A549 (cell line): ENCODE results near the gene GRM4. TPM values are rescaled to one million over a fixed set of nuclear protein-coding genes. Genes with fewer than 3 reads are reported as not detected.

Experiments
- ATAC-seq, 2 experiments: fragments of 200-7000 bp in 1 of 2; fragments of >200 bp in 1 of 2; cut with Nextera tagmentation in 1 of 2; cut with Tn5 transposase in 1 of 2; 3 replicates each; pipeline versions ENCODE4 v1.8.0 to v1.9.1; 2018 to 2020; ENCODE audit warnings: mild to moderate bottlenecking in 1 of 2, moderate library complexity in 1 of 2
- CTCF ChIA-PET: fragments of 300-600 bp; sonication (Branson Sonifier 250); formaldehyde crosslinking; extraction: SDS; loops from one replicate; lab custom pipeline; 2021; ENCODE audit warnings: antibody characterized with exemption, inconsistent platforms; lab: Yijun Ruan, JAX
- POLR2A ChIA-PET: fragments of 350-600 bp; formaldehyde crosslinking; extraction: SDS; loops from one replicate; lab custom pipeline; 2021; ENCODE audit warnings: antibody characterized with exemption, inconsistent platforms; lab: Yijun Ruan, JAX
- DNase-seq, 2 experiments: peaks; one replicate each; pipeline versions ENCODE4 v3.0.0 to v3.0.0-alpha.2; 2011 to 2016; ENCODE audit warnings: low read depth in 1 of 2, low spot score in 1 of 2
- FAIRE-seq: peaks from 2 replicates; lab custom pipeline; 2011; peaks lifted over from hg19 to GRCh38; lab: Jason Lieb, UNC
- H3K27ac ChIP-seq, 2 experiments: fragments of >200 bp; sonication (Bioruptor Twin); formaldehyde crosslinking; 3 replicates each; pipeline ENCODE4 v1.5.1; 2016 to 2017
- H3K4me1 ChIP-seq: fragments of >200 bp; sonication (Bioruptor Twin); formaldehyde crosslinking; 3 replicates; pipeline ENCODE4 v1.6.1; 2016
- H3K4me2 ChIP-seq: fragments of >200 bp; sonication (Bioruptor Twin); formaldehyde crosslinking; 3 replicates; pipeline ENCODE4 v1.6.1; 2016
- H3K4me3 ChIP-seq: fragments of >200 bp; sonication (Bioruptor Twin); formaldehyde crosslinking; 3 replicates; pipeline ENCODE4 v1.5.1; 2016
- H3K9me3 ChIP-seq: fragments of >200 bp; sonication (Bioruptor Twin); formaldehyde crosslinking; 3 replicates; pipeline ENCODE4 v1.6.1; 2016
- BHLHE40 ChIP-seq: IDR thresholded peaks from 2 replicates; pipeline ENCODE4 v1.6.1; 2012; ENCODE audit warnings: low read depth, low read length, inconsistent platforms
- CHD2 ChIP-seq: fragments of 150-350 bp; IDR thresholded peaks from 2 replicates; pipeline ENCODE4 v1.6.1; 2014; ENCODE audit warnings: low read length; ENCODE audit not compliant: partially characterized antibody
- CHD4 ChIP-seq: fragments of 200-600 bp; sonication (generic); IDR thresholded peaks from 2 replicates; pipeline ENCODE4 v1.6.1; 2016; ENCODE audit warnings: antibody characterized with exemption, mild to moderate bottlenecking, borderline replicate concordance
- EHF ChIP-seq: fragments of 250-450 bp; sonication (Bioruptor Pico); IDR thresholded peaks from 2 replicates; pipeline ENCODE4 v1.5.0; 2020; ENCODE audit warnings: mild to moderate bottlenecking
- EP300 ChIP-seq, 2 experiments: fragments of >200 bp; sonication (Bioruptor Twin); formaldehyde crosslinking; IDR thresholded peaks; 2 replicates in 1 of 2; 3 replicates in 1 of 2; pipeline ENCODE4 v1.6.1; 2016 to 2017
- ESRRA ChIP-seq: fragments of 150-350 bp; IDR thresholded peaks from 2 replicates; pipeline ENCODE4 v1.6.1; 2014; ENCODE audit warnings: mild to moderate bottlenecking, low read length, borderline replicate concordance
- FOSL2 ChIP-seq, 2 experiments: fragments of 450-650 bp in 1 of 2; fragments of >200 bp in 1 of 2; sonication (Bioruptor Twin) in 1 of 2; formaldehyde crosslinking; IDR thresholded peaks; 2 replicates each; pipeline versions ENCODE4 v1.5.0 to v1.6.1; 2016 to 2020; ENCODE audit warnings: mild to moderate bottlenecking in 1 of 2, moderate library complexity in 1 of 2
- GATA3 ChIP-seq: IDR thresholded peaks from 2 replicates; pipeline ENCODE4 v1.6.1; 2012; ENCODE audit warnings: borderline replicate concordance
- HEYL ChIP-seq: fragments of 250-450 bp; sonication (Bioruptor Pico); IDR thresholded peaks from 2 replicates; pipeline ENCODE4 v1.8.0; 2021; ENCODE audit warnings: mild to moderate bottlenecking, moderate library complexity
- HOXB5 ChIP-seq: fragments of 250-450 bp; sonication (Bioruptor Pico); IDR thresholded peaks from 2 replicates; pipeline ENCODE4 v1.5.0; 2020; ENCODE audit warnings: mild to moderate bottlenecking, moderate library complexity
- JUN ChIP-seq, 2 experiments: fragments of >200 bp; sonication (Bioruptor Twin); formaldehyde crosslinking; IDR thresholded peaks; 2 replicates in 1 of 2; 3 replicates in 1 of 2; pipeline ENCODE4 v1.6.1; 2016 to 2017
- KDM5A ChIP-seq: fragments of 200-600 bp; sonication (generic); IDR thresholded peaks from 2 replicates; pipeline ENCODE4 v1.6.1; 2016; ENCODE audit warnings: antibody characterized with exemption, mild to moderate bottlenecking
- MAFK ChIP-seq: fragments of 450-650 bp; IDR thresholded peaks from 2 replicates; pipeline ENCODE4 v1.6.1; 2014; ENCODE audit not compliant: partially characterized antibody
- NFE2L2 ChIP-seq: fragments of 150-350 bp; conservative IDR thresholded peaks from 2 replicates; pipeline ENCODE4 v1.6.1; 2014; ENCODE audit warnings: low read length
- NPAS2 ChIP-seq: fragments of 250-450 bp; sonication (Bioruptor Pico); IDR thresholded peaks from 2 replicates; pipeline ENCODE4 v1.8.0; 2022; ENCODE audit warnings: mild to moderate bottlenecking, moderate library complexity, borderline replicate concordance
- POLR2A ChIP-seq: IDR thresholded peaks from 2 replicates; pipeline ENCODE4 v1.6.1; 2012; ENCODE audit warnings: mild to moderate bottlenecking, low read length
- POLR2AphosphoS2 ChIP-seq: conservative IDR thresholded peaks from 2 replicates; pipeline ENCODE4 v1.6.1; 2012; ENCODE audit warnings: low read length, improper control_type of control experiment, inconsistent platforms
- RAD21 ChIP-seq, 2 experiments: fragments of >200 bp in 1 of 2; sonication (Bioruptor Twin) in 1 of 2; formaldehyde crosslinking in 1 of 2; IDR thresholded peaks in 1 of 2; conservative IDR thresholded peaks in 1 of 2; 2 replicates in 1 of 2; 3 replicates in 1 of 2; pipeline ENCODE4 v1.6.1; 2012 to 2018; ENCODE audit warnings: inconsistent platforms in 1 of 2
- RARB ChIP-seq: fragments of 250-450 bp; sonication (Bioruptor Pico); IDR thresholded peaks from 2 replicates; pipeline ENCODE4 v1.8.0; 2021; ENCODE audit warnings: mild to moderate bottlenecking, moderate library complexity
- RNF2 ChIP-seq: fragments of 200-600 bp; sonication (generic); IDR thresholded peaks from 2 replicates; pipeline ENCODE4 v1.6.1; 2016; ENCODE audit warnings: low read depth, mild to moderate bottlenecking, antibody characterized with exemption, moderate library complexity, borderline replicate concordance
- SMC3 ChIP-seq: fragments of >200 bp; sonication (Bioruptor Twin); formaldehyde crosslinking; IDR thresholded peaks from 3 replicates; pipeline ENCODE4 v1.6.1; 2018; ENCODE audit warnings: inconsistent platforms
- TFCP2L1 ChIP-seq: fragments of 250-450 bp; sonication (Bioruptor Pico); IDR thresholded peaks from 2 replicates; pipeline ENCODE4 v1.5.0; 2021; ENCODE audit warnings: mild to moderate bottlenecking
- TP53 ChIP-seq: fragments of 250-450 bp; sonication (Bioruptor Pico); IDR thresholded peaks from 2 replicates; pipeline ENCODE4 v1.5.0; 2021; ENCODE audit warnings: mild to moderate bottlenecking, moderate library complexity
- ZFP36 ChIP-seq: fragments of 450-650 bp; IDR thresholded peaks from 2 replicates; pipeline ENCODE4 v1.6.1; 2014; ENCODE audit warnings: borderline replicate concordance; ENCODE audit not compliant: partially characterized antibody
- ZSCAN20 ChIP-seq: fragments of 250-450 bp; sonication (Bioruptor Pico); IDR thresholded peaks from 2 replicates; pipeline ENCODE4 v1.8.0; 2022; ENCODE audit warnings: mild to moderate bottlenecking, moderate library complexity
- WGBS: methylation state at CpG from one replicate; pipeline ENCODE4 v1.1.6; 2017; ENCODE audit errors: missing lambda C conversion rate; 5-methylcytosine and 5-hydroxymethylcytosine counted together
- polyA plus RNA-seq, 4 experiments: library from polyadenylated mRNA; depleted of rRNA in 3 of 4; stranded (reverse); fragments of >200 nt; fragmentation: RNase III in 1 of 4; extraction: RNeasy Plus Mini Kit Qiagen cat#74134 plus additional on column Dnase treatment in 1 of 4; gene quantifications; 2 replicates in 3 of 4; 3 replicates in 1 of 4; pipeline ENCODE4 v1.2.3, GENCODE V29; 2011 to 2017
- TF ChIP-seq, protein P1 (sequence below): fragments of >200 bp; sonication (Bioruptor Twin); formaldehyde crosslinking; IDR thresholded peaks from 3 replicates; pipeline ENCODE4 v1.6.1; 2016
- TF ChIP-seq, protein P2 (sequence below): fragments of 250-450 bp; sonication (Bioruptor Pico); IDR thresholded peaks from 2 replicates; pipeline ENCODE4 v1.5.0; 2021; ENCODE audit warnings: mild to moderate bottlenecking, moderate library complexity, borderline replicate concordance
- TF ChIP-seq, protein P3 (sequence below): fragments of 250-450 bp; sonication (Bioruptor Pico); IDR thresholded peaks from 2 replicates; pipeline ENCODE4 v1.5.0; 2020; ENCODE audit warnings: low read depth, mild to moderate bottlenecking, moderate library complexity
- TF ChIP-seq, protein P4 (sequence below): fragments of 150-350 bp; IDR thresholded peaks from 2 replicates; pipeline ENCODE4 v1.6.1; 2014; ENCODE audit warnings: low read depth, mild to moderate bottlenecking, low read length
- TF ChIP-seq, protein P5 (sequence below): IDR thresholded peaks from 2 replicates; pipeline ENCODE4 v1.6.1; 2012

GRM4 gene
- polyA plus RNA-seq, 2 of the 4 experiments (the other 2 are of a cell fraction): 0.05 TPM

DNA sequence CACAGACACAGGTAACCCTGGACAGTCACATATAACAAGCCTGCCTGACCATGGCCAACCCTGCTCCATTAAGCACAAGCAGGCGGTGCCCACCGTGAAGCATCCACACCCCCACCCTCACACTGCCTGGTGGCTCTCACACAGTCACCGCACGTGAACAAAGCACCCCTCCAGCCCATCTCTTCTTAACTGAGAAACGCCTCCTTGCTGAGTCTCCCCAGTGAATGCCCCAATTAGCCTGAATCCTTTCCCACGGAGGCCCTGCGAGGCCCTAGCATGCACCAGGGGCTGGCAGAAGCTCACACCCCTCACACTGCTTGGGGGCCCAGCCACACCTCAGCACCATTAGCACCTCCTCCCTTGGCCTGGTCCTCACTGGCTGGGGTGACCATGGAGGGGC lies 72.3 kb downstream of the GRM4 start:
- H3K4me1 ChIP-seq: no peaks in the 10 kb centered on the region
- WGBS: 82% methylated on average over 4 of the region's 7 CpGs
- H3K27ac ChIP-seq: no peak overlapping the region
- POLR2A ChIA-PET: no interaction called here
- H3K9me3 ChIP-seq: no peaks in the 10 kb centered on the region
- TF ChIP-seq, protein P1, sequence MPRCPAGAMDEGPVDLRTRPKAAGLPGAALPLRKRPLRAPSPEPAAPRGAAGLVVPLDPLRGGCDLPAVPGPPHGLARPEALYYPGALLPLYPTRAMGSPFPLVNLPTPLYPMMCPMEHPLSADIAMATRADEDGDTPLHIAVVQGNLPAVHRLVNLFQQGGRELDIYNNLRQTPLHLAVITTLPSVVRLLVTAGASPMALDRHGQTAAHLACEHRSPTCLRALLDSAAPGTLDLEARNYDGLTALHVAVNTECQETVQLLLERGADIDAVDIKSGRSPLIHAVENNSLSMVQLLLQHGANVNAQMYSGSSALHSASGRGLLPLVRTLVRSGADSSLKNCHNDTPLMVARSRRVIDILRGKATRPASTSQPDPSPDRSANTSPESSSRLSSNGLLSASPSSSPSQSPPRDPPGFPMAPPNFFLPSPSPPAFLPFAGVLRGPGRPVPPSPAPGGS: no peak
- no peak for TF ChIP-seq KDM5A
- no peak for TF ChIP-seq POLR2A
- no peak for TF ChIP-seq ZFP36
- TF ChIP-seq MAFK: no peak
- no peak for TF ChIP-seq TP53 (CRISPR knock-in tag)
- TF ChIP-seq, protein P2, sequence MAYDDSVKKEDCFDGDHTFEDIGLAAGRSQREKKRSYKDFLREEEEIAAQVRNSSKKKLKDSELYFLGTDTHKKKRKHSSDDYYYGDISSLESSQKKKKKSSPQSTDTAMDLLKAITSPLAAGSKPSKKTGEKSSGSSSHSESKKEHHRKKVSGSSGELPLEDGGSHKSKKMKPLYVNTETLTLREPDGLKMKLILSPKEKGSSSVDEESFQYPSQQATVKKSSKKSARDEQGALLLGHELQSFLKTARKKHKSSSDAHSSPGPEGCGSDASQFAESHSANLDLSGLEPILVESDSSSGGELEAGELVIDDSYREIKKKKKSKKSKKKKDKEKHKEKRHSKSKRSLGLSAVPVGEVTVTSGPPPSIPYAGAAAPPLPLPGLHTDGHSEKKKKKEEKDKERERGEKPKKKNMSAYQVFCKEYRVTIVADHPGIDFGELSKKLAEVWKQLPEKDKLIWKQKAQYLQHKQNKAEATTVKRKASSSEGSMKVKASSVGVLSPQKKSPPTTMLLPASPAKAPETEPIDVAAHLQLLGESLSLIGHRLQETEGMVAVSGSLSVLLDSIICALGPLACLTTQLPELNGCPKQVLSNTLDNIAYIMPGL (CRISPR knock-in tag): no peak
- no peak for TF ChIP-seq CHD2
- TF ChIP-seq EP300 (IDR thresholded peaks at IDR 0.05): no peak
- TF ChIP-seq RNF2: no peak
- no peak for TF ChIP-seq NFE2L2
- TF ChIP-seq RAD21 (conservative IDR thresholded peaks at IDR 0.05 in 1 of 2, IDR thresholded peaks at IDR 0.05 in 1 of 2): no peak
- TF ChIP-seq POLR2AphosphoS2: no peak
- TF ChIP-seq, all 56 proteins: peak for 0
- CTCF ChIA-PET: interaction anchor here (0.6 kb wide), 1 partner anchor 12 kb away, joined by 3 read pairs; no protein-coding TSS in a partner anchor
- H3K4me3 ChIP-seq: no peak overlapping the region
- ATAC-seq (no peak), DNase-seq (no peak), FAIRE-seq (no peak)
- no peak overlapping the region for H3K4me2 ChIP-seq

DNA sequence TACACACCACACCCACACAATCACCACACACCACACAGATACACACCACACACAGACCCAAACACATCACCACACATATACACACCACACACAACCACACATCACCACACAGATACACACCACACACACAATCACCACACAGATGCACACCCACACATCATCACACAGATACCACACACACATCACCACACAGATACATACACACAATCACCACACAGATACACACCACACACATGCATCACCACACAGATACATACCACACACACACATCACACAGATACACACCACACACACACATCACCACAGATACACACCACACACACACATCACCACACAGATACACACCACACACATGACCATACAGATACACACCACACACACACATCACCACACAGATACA lies 73.2 kb downstream of the GRM4 start:
- H3K27ac ChIP-seq: no peak overlapping the region
- no peak for FAIRE-seq
- no peak for ATAC-seq
- TF ChIP-seq, protein P3, sequence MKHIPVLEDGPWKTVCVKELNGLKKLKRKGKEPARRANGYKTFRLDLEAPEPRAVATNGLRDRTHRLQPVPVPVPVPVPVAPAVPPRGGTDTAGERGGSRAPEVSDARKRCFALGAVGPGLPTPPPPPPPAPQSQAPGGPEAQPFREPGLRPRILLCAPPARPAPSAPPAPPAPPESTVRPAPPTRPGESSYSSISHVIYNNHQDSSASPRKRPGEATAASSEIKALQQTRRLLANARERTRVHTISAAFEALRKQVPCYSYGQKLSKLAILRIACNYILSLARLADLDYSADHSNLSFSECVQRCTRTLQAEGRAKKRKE (CRISPR knock-in tag): no peak
- TF ChIP-seq GATA3: no peak
- TF ChIP-seq CHD4: no peak
- TF ChIP-seq RARB (CRISPR knock-in tag): no peak
- no peak for TF ChIP-seq FOSL2 (IDR thresholded peaks at IDR 0.05)
- no peak for TF ChIP-seq FOSL2 (CRISPR knock-in tag; IDR thresholded peaks at IDR 0.05)
- TF ChIP-seq NPAS2: no peak
- TF ChIP-seq ZSCAN20: no peak
- no peaks in the 10 kb centered on the region for H3K4me1 ChIP-seq
- H3K4me3 ChIP-seq: no peak overlapping the region
- no peak overlapping the region for H3K4me2 ChIP-seq
- CTCF ChIA-PET: no interaction called here
- no peaks in the 10 kb centered on the region for H3K9me3 ChIP-seq
- POLR2A ChIA-PET: no interaction called here
- no peak for DNase-seq

DNA sequence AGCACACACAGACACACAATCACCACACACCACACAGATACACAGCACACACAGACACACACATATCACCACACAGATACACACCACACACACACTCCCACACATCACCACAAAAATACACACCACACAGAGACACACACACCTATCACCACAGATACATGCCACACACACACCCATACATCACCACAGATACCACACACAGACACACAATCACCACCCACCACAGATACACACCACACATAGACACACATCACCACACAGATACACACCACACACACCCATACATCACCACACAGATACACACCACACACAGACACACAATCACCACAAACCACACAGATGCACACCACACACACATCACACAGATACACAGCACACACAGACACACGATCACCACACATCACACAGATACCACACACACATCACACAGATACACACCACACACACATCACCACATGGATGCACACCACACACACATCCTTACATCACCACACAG lies 74.0 kb downstream of the GRM4 start:
- FAIRE-seq (no peak), ATAC-seq (no peak), DNase-seq (no peak)
- ChIA-PET CTCF (no interaction called here), POLR2A (no interaction called here)
- TF ChIP-seq EHF (CRISPR knock-in tag): no peak
- TF ChIP-seq TP53 (CRISPR knock-in tag): no peak
- TF ChIP-seq KDM5A: no peak
- TF ChIP-seq, protein P4, sequence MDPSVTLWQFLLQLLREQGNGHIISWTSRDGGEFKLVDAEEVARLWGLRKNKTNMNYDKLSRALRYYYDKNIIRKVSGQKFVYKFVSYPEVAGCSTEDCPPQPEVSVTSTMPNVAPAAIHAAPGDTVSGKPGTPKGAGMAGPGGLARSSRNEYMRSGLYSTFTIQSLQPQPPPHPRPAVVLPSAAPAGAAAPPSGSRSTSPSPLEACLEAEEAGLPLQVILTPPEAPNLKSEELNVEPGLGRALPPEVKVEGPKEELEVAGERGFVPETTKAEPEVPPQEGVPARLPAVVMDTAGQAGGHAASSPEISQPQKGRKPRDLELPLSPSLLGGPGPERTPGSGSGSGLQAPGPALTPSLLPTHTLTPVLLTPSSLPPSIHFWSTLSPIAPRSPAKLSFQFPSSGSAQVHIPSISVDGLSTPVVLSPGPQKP: no peak
- no peak for TF ChIP-seq RNF2
- TF ChIP-seq HEYL (CRISPR knock-in tag): no peak
- no peak for TF ChIP-seq BHLHE40
- TF ChIP-seq POLR2AphosphoS2: no peak
- no peak for TF ChIP-seq ZSCAN20
- TF ChIP-seq ZFP36: no peak
- TF ChIP-seq NPAS2: no peak
- TF ChIP-seq, protein P5, sequence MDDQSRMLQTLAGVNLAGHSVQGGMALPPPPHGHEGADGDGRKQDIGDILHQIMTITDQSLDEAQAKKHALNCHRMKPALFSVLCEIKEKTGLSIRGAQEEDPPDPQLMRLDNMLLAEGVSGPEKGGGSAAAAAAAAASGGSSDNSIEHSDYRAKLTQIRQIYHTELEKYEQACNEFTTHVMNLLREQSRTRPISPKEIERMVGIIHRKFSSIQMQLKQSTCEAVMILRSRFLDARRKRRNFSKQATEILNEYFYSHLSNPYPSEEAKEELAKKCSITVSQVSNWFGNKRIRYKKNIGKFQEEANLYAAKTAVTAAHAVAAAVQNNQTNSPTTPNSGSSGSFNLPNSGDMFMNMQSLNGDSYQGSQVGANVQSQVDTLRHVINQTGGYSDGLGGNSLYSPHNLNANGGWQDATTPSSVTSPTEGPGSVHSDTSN: no peak
- no peak for TF ChIP-seq NFE2L2
- TF ChIP-seq SMC3: no peak
- TF ChIP-seq TFCP2L1: no peak
- TF ChIP-seq ESRRA: no peak
- no peak for TF ChIP-seq EP300 (IDR thresholded peaks at IDR 0.05)
- no peak for TF ChIP-seq JUN (IDR thresholded peaks at IDR 0.05)
- no peak for TF ChIP-seq HOXB5 (CRISPR knock-in tag)
- WGBS: 67% methylated on average over 1 of the region's 1 CpG
- no peak overlapping the region for H3K4me3 ChIP-seq
- H3K4me2 ChIP-seq: no peak overlapping the region
- H3K27ac ChIP-seq: no peak overlapping the region
- H3K4me1 ChIP-seq: no peaks in the 10 kb centered on the region
- no peaks in the 10 kb centered on the region for H3K9me3 ChIP-seq
